Peyer's patch (tissue), 4 donors: Measurements from ENCODE around the gene SNRNP200. TPM values are rescaled to one million over a fixed set of nuclear protein-coding genes. Genes with fewer than 3 reads are reported as not detected.
"Not testable (repeated sequence)": the region's sequence is repeated elsewhere in the genome, so short reads cannot be mapped to it uniquely, and the experiment has no call there.

Experiments
- DNase-seq, 3 donors: peaks; one replicate each; pipeline ENCODE4 v3.0.0-alpha.2; 2017 to 2019
- H3K27ac ChIP-seq, 4 donors: fragments of 200-600 bp; sonication (generic); one replicate each; pipeline ENCODE4 v1.5.1; 2016 to 2019
- H3K27me3 ChIP-seq, 2 donors: fragments of 200-600 bp; sonication (generic); one replicate each; pipeline ENCODE4 v1.5.1; 2019
- H3K36me3 ChIP-seq, 3 donors: fragments of 200-600 bp; sonication (generic); one replicate each; pipeline ENCODE4 v1.5.1; 2016 to 2019
- H3K4me1 ChIP-seq, 4 donors: fragments of 200-600 bp; sonication (generic); one replicate each; pipeline ENCODE4 v1.5.1; 2016 to 2019
- H3K4me3 ChIP-seq, 4 donors: fragments of 200-600 bp; sonication (generic); 1 replicate in 3 of 4; 2 replicates in 1 of 4; pipeline ENCODE4 v1.5.1; 2016 to 2019; ENCODE audit warnings: mild to moderate bottlenecking in 1 of 4
- H3K9me3 ChIP-seq, 4 donors: fragments of 200-600 bp; sonication (generic); one replicate each; pipeline ENCODE4 v1.5.1; 2016 to 2019; ENCODE audit warnings: mild to moderate bottlenecking in 1 of 4
- CTCF ChIP-seq, 6 experiments: fragments of 450-650 bp in 4 of 6; fragments of 200-600 bp in 2 of 6; sonication (generic) in 1 of 6; IDR thresholded peaks; one replicate each; pipeline ENCODE4 v1.5.1; 2017 to 2019; ENCODE audit warnings: antibody characterized with exemption in 6 of 6, mild to moderate bottlenecking in 3 of 6, moderate library complexity in 1 of 6
- POLR2A ChIP-seq, 2 donors: fragments of 450-650 bp; IDR thresholded peaks; one replicate each; pipeline ENCODE4 v1.5.1; 2017; ENCODE audit warnings: antibody characterized with exemption in 2 of 2, mild to moderate bottlenecking in 2 of 2, moderate library complexity in 2 of 2
- total RNA-seq, 4 donors: library from RNA; depleted of rRNA; stranded (reverse); fragments of >200 nt; gene quantifications; one replicate each; pipeline ENCODE4 v1.1.0, GENCODE V29; 2016

Gene SNRNP200
- total RNA-seq, 4 donors from 2014 or later: 96.7 to 189 (median 119) TPM

DNA sequence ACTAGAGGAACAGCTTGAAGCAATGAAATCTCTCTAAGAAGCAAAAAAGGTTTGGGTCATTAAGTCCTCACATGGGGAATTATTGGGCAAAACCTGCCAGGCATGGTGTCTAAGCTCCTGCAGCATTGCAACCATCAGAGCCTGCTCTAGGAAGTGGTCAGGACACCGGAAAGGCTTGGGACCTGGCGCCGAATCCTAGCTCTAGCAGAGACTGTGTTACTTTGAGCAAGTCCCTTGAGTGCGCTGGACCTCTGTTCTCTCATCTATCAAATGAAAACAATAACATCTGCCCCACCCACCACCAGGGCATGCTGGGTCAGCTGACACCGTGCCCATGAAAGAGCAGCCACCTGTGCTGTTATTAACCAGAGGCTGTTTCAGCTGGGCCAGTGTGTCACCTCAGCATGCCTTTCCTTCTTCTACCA lies 45.8 kb downstream of the SNRNP200 start:
- peaks cover 14 to 66% (median 36%) of the 10 kb centered on the region in 4 donors for H3K4me1 ChIP-seq
- TF ChIP-seq CTCF (IDR thresholded peaks at IDR 0.05) (peak in 2 of 6 experiments; percentile 13 to 19), POLR2A (IDR thresholded peaks at IDR 0.05) (peak; percentile 34 to 50)
- H3K9me3 ChIP-seq: no peaks in the 10 kb centered on the region
- H3K4me3 ChIP-seq: no peak overlapping the region
- H3K27ac ChIP-seq: peak overlapping the region; percentile 56 to 94 (median 84)
- peak; percentile 61 to 89 (median 83) for DNase-seq
- peaks cover 0 to 37% (median 0%) of the 10 kb centered on the region in 3 donors for H3K36me3 ChIP-seq
- H3K27me3 ChIP-seq: no peaks in the 10 kb centered on the region

DNA sequence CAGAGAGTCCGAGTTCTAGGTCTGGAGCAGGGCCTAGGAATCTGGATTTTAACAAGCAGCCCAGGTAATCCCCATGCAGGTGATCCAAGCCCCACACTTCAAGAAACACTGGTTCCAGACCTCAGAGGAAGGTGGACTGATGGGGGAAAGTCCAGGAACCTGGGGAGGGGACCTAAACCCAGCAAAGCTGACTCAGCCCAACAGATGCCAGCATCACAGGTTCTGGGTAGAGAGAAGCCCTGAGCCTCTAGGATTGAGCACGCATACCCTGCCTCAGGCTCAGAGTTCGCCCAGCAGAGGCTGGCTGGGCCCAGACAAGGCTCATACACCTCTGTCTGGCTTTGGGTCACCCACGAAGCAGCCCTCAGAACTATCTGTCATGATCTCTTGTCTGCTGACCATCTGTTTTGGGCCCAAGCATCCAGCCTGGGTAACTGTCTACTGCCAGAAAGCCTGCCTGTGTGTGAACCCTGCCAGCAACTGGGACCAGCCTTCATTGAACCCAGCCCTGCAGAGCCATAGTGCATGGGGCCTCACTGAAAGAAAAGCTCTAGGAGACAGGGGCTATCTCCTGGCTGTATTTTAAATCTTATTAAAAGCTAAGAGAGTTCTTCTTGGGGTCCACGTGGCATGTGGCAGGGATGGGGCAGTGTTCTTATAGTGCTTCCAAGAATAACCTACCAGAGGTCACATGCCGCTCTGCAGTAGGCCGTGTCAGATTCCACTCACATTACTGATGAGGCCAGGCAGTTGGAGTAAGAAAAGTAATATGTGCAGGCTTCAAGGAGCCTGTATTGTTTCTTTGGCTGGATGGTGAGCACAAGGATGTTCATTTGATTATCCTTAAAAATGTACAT lies 47.0 kb downstream of the SNRNP200 start:
- Histone ChIP-seq H3K36me3 (peaks cover 0 to 48% (median 0%) of the 10 kb centered on the region in 3 donors), H3K4me3 (no peak overlapping the region)

DNA sequence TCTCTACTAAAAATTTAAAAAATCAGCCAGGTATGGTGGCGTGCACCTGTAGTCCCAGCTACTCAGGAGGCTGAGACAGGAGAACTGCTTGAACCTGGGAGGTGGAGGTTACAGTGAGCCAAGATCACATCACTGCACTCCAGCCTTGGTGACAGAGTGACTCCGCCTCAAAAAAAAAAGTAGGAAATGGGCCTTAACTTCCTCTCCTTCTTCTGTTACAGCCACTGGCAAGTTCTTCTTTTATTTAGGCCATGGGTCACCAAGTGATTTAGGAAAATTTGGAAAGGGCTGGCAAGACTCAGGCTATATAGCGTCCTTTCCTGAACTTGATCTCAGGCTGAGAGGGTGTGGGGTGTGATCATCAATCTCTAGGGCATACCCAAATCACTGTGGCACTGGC lies 47.6 kb downstream of the SNRNP200 start:
- Histone ChIP-seq H3K36me3 (peaks cover 0 to 54% (median 0%) of the 10 kb centered on the region in 3 donors), H3K27ac (peak overlapping the region in 3 of 4 donors; percentile 41 to 56 (median 52)), H3K4me1 (peaks cover 14 to 62% (median 27%) of the 10 kb centered on the region in 4 donors)
- H3K4me3 ChIP-seq, DNase-seq, H3K9me3 ChIP-seq, H3K27me3 ChIP-seq: not testable (repeated sequence)

More for the DNA sequence above, 47.0 kb downstream of the SNRNP200 start:
- Histone ChIP-seq H3K27me3 (no peaks in the 10 kb centered on the region), H3K9me3 (no peaks in the 10 kb centered on the region), H3K27ac (peak overlapping the region in 3 of 4 donors; percentile 41 to 94 (median 56)), H3K4me1 (peaks cover 14 to 59% (median 27%) of the 10 kb centered on the region in 4 donors)
- no peak for DNase-seq
- TF ChIP-seq POLR2A (IDR thresholded peaks at IDR 0.05): no peak
- TF ChIP-seq CTCF (IDR thresholded peaks at IDR 0.05): no peak

DNA sequence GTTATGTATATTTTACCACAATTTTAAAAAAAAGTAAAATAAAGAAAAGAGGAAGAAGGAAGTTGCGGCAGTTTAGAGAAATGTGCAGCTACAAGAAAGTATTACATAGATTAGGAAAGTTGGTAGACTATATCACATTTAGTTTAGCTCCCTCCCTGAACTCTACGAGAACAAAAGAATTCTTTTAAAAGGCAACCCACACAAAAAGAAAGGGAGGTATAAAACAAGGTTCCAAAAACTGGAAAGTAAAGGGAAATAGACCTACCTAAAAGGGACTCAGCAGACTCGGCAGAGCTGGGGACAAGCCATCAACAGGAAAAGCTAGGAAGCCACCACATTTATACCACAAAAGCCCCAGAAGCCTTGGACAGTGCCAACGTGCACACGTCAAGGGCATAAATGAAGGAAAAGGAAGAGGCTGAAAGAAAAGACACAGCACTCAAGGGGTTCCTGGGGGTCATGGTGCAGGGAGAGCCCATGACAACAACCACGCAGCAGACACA lies 48.7 kb downstream of the SNRNP200 start:
- Histone ChIP-seq H3K27me3 (no peaks in the 10 kb centered on the region), H3K27ac (peak overlapping the region; percentile 27 to 56 (median 33)), H3K9me3 (no peaks in the 10 kb centered on the region), H3K36me3 (peaks cover 0 to 59% (median 0%) of the 10 kb centered on the region in 3 donors), H3K4me3 (no peak overlapping the region), H3K4me1 (peaks cover 14 to 60% (median 27%) of the 10 kb centered on the region in 4 donors)
- TF ChIP-seq POLR2A (IDR thresholded peaks at IDR 0.05) (no peak), CTCF (IDR thresholded peaks at IDR 0.05) (no peak)
- DNase-seq: no peak

DNA sequence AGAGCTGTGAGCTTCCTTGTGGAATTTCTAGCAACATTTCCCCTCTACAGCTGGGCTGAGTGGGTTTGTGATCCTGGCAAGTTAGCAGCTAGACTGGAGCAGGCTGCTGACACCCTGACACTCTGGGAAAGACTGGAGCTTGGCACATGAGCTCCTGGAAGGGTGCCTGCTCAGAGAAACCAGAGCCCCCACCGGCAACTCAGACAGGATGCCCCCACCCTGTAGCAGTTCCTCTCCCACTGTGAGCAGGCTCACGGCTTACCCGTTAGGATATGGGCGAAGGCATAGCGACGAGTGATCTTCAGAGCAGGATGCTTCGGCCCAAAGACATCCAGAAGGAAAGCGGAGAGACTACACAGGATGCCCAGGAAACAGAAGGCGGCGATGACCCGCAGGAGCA lies 50.8 kb downstream of the SNRNP200 start:
- H3K9me3 ChIP-seq: no peaks in the 10 kb centered on the region
- TF ChIP-seq CTCF (IDR thresholded peaks at IDR 0.05) (no peak), POLR2A (IDR thresholded peaks at IDR 0.05) (no peak)
- peaks cover 0 to 64% (median 0%) of the 10 kb centered on the region in 3 donors for H3K36me3 ChIP-seq
- H3K4me1 ChIP-seq: peaks cover 5 to 42% (median 13%) of the 10 kb centered on the region in 4 donors
- no peaks in the 10 kb centered on the region for H3K27me3 ChIP-seq
- no peak for DNase-seq
- H3K27ac ChIP-seq: peak overlapping the region in 1 of 4 donors; percentile 39
- no peak overlapping the region for H3K4me3 ChIP-seq

DNA sequence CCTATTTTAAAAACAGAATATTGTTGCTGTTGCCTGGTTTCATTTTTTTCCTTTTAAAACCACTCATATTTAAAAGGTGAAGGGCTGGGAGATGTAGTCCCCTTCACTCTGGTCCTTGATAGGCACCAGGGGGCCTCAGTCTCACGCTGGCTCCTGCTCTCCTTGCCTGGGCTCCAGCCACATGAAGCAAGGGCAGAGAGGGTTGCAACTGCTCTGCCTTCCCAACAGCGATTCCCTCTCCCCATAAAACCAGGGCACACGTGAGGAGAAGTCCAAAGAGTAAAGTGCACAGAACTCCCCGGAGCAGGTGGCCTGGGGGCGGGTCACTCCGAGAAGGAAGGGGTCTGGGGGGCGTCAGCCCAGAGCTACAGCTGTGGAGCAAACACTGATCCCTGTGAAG lies 52.3 kb downstream of the SNRNP200 start:
- H3K27ac ChIP-seq: peak overlapping the region in 2 of 4 donors; percentile 39 to 48
- peaks cover 0 to 51% (median 0%) of the 10 kb centered on the region in 3 donors for H3K36me3 ChIP-seq
- H3K4me3 ChIP-seq: no peak overlapping the region
- no peaks in the 10 kb centered on the region for H3K9me3 ChIP-seq
- no peaks in the 10 kb centered on the region for H3K27me3 ChIP-seq
- DNase-seq: peak in 2 of 3 donors; percentile 52 to 60
- peaks cover 1 to 27% (median 7%) of the 10 kb centered on the region in 4 donors for H3K4me1 ChIP-seq
- TF ChIP-seq CTCF (IDR thresholded peaks at IDR 0.05) (peak in 3 of 6 experiments; percentile 24 to 31 (median 30)), POLR2A (IDR thresholded peaks at IDR 0.05) (no peak)
